Right cardiac atrium (tissue), 5 donors: ENCODE results near the gene AOPEP. TPM values are rescaled to one million over a fixed set of nuclear protein-coding genes. Genes with fewer than 3 reads are reported as not detected.
"Not testable (repeated sequence)": the region's sequence is repeated elsewhere in the genome, so short reads cannot be mapped to it uniquely, and the experiment has no call there.

Experiments used
- ATAC-seq, 2 donors: fragments of 200-7000 bp; cut with Tn5 transposase; one replicate each; pipeline versions ENCODE4 v1.8.0 to v1.9.1; 2020; ENCODE audit warnings: moderate library complexity in 2 of 2, mild to moderate bottlenecking in 1 of 2
- DNase-seq, 3 donors: peaks; one replicate each; pipeline ENCODE4 v3.0.0-alpha.2; 2020
- H3K27ac ChIP-seq: one replicate; pipeline ENCODE4 v1.5.1; 2013; ENCODE audit warnings: mild to moderate bottlenecking, low read length, control low read depth, moderate library complexity
- H3K27me3 ChIP-seq: one replicate; pipeline ENCODE4 v1.6.1; 2013; ENCODE audit not compliant: control insufficient read depth, insufficient read depth
- H3K4me1 ChIP-seq: one replicate; pipeline ENCODE4 v1.6.1; 2013; ENCODE audit warnings: low read length; ENCODE audit not compliant: control insufficient read depth, insufficient read depth
- H3K4me3 ChIP-seq: one replicate; pipeline ENCODE4 v1.5.1; 2013; ENCODE audit warnings: low read length, control low read depth
- H3K9me3 ChIP-seq: one replicate; pipeline ENCODE4 v1.6.1; 2013; ENCODE audit warnings: low read length; ENCODE audit not compliant: control insufficient read depth
- WGBS: extraction: QIAGEN DNeasy Blood & Tissue Kit; methylation state at CpG from one replicate; pipeline ENCODE4 v1.1.7; 2013; 5-methylcytosine and 5-hydroxymethylcytosine counted together
- intact Hi-C, 4 donors: fragments of 100-400 bp; cut with DNase I; formaldehyde crosslinking; loops; one replicate each; pipeline versions ENCODE4 v1.11.0 to v1.14.0; 2022 to 2023
- polyA plus RNA-seq: library from polyadenylated mRNA; stranded (reverse); fragments of 200-250 nt; gene quantifications from one replicate; pipeline ENCODE4 v1.2.3, GENCODE V29; 2013
- total RNA-seq, 4 donors: library from RNA; stranded (reverse); fragmentation: NEBNext Ultra II Directional; extraction: Animal tissue kit (Norgen Biotek cat#: 25700); gene quantifications; one replicate each; pipeline ENCODE4 v1.2.1, GENCODE V29; 2021
- donor health status: healthy with polysubstance abuse.
- donor health status: DM: no; HTN: yes; CAD: no.
- donor health status: DM: no; HTN: no; CAD: no.
- donor health status: DM: no; HTN: yes; CAD: no; lungs with severe emphysema.
- donor health status: DM: yes; HTN: yes; CAD: no.

The AOPEP gene
- total and polyA plus RNA-seq, 5 donors: 124 to 170 (median 154) TPM

DNA sequence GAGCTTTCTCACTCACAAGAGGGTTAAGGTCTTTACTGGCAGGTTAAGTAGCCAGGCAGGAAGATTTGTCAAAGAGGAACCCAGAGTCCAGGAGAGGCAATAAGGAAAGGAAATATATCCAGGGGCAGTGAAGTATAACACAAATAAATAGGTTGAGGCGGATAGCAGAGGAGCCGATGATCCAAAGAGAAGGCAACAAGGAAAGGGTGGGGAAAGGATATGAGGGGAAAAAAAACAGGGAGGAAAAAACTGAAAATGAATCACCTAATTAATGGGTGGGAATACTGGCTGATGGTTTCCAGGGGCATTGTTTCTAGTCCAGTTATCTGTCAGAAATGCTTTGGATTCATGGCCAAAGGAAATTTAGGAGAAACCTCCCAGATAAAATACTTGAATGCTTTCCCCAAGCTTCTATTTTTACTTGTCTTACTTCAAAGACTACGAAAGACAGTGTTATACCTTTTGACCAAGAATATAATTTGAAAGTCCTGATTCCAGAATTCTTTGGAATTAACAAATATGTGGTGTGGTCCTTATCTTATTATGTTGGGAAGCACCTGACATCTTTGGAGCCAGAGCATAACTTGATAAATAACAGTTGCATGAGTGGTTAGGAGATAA, 146.5 kb downstream of the AOPEP start:
- H3K4me1 ChIP-seq: peaks cover 7% of the 10 kb centered on the region
- no peaks in the 10 kb centered on the region for H3K9me3 ChIP-seq
- DNase-seq (no peak), ATAC-seq (peak; percentile 28 to 75)
- H3K27ac ChIP-seq: peak overlapping the region; percentile 44
- no peaks in the 10 kb centered on the region for H3K27me3 ChIP-seq
- 50% methylated on average over 3 of the region's 3 CpGs for WGBS
- no peak overlapping the region for H3K4me3 ChIP-seq
- intact Hi-C loops: loop anchor here in 1 of 4 donors (5.0 kb wide), 1 partner anchor 134 kb away; no protein-coding TSS in a partner anchor

DNA sequence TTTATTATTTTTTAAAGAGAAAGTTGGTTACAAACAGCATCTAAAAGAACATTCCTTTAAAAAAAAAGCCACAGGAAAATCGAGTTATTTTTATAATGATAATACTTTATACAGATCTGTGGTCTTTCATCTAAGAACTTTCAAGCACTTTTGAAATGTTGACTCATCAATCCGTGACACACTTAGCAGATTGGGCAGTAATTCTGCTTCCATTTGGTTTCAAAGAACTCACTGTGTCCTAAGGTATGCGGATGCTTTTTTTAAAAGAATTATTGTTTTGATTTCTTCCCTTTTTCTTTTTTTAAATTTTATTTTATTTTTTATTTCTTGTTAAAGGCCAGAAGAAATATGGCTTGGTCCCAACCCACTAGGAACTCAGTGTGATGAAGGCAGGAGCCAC, 147.8 kb downstream of the AOPEP start:
- no peak overlapping the region for H3K4me3 ChIP-seq
- H3K27ac ChIP-seq: no peak overlapping the region
- no peak for DNase-seq
- intact Hi-C loops: loop anchor here in 1 of 4 donors (5.0 kb wide), 1 partner anchor 133 kb away; no protein-coding TSS in a partner anchor
- no peaks in the 10 kb centered on the region for H3K27me3 ChIP-seq
- ATAC-seq: peak in 1 of 2 donors; percentile 50
- no peaks in the 10 kb centered on the region for H3K9me3 ChIP-seq
- H3K4me1 ChIP-seq: peaks cover 6% of the 10 kb centered on the region
- 47% methylated on average over 3 of the region's 3 CpGs for WGBS

DNA sequence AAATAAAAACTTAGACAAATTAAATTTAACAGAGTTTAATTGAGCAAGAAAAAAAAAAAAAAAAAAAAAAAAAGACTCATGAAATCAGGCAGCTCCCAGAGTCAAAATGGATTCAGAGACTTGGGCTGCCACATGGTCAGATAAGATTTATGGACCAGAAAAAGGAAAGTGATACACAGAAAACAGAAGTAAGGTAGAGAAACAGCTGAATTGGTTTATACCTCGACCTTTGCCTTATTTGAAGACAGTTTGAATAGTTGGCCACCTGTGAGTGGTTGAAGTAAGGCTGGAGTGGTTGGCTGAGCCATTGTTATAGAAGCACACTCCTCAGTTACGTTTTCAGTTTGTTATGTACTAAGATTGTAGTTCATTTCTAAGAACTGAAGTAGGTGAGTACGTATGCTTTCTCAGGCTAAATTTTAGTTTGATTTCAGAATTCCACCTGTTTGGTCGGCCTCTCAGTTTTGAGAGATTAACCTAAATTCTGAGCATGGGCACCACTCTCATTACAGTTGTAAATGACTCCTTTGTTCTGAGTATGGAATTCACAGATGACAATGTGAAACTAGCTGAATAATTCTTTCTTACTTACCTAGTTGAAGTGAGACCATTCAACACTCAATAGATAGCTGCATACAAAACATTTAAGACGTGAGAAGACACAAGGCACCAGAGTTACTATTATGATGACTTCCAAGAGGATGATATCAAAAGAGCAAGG, 149.0 kb downstream of the AOPEP start:
- H3K4me3 ChIP-seq: no peak overlapping the region
- peaks cover 4% of the 10 kb centered on the region for H3K4me1 ChIP-seq
- H3K9me3 ChIP-seq: no peaks in the 10 kb centered on the region
- intact Hi-C loops: no loop called here
- H3K27ac ChIP-seq: no peak overlapping the region
- DNase-seq (no peak), ATAC-seq (no peak)
- no peaks in the 10 kb centered on the region for H3K27me3 ChIP-seq
- WGBS: 93% methylated on average over 5 of the region's 5 CpGs

DNA sequence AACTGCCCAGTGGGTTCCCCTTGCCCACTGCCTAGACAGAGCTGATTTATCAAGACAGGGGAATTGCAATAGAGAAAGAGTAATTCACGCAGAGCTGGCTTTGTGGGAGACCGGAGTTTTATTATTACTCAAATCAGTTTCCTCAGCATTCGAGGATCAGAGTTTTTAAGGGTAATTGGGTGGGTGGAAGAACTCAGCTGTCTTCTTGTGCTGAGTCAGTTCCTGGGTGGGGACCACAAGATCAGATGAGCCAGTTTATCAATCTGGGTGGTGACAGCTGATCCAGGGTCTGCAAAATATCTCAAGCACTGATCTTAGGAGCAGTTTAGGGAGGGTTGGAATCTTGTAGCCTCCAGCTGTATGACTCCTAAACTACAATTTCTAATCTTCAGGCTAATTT, 152.3 kb downstream of the AOPEP start:
- H3K4me1 ChIP-seq, DNase-seq, H3K9me3 ChIP-seq, H3K27me3 ChIP-seq, ATAC-seq, intact Hi-C loops, H3K4me3 ChIP-seq, H3K27ac ChIP-seq: not testable (repeated sequence)
- WGBS: 73% methylated on average over 3 of the region's 3 CpGs

DNA sequence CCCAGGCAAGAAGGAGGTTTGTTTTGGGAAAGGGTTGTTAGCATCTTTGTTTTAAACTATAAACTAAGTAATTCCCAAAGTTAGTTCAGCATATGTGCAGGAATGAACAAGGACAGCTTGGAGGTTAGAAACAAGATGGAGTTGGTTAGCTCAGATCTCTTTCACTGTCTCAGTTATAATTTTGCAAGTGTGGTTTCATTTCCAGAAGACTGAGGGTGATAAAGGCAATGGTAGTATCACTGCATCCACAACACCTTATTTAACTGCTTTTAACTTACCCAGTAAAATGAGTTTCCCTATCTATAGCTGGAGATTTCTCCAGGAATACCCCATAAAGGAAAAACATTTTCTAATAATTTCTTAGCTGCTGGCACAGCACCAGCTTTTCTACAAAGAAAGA, 152.7 kb downstream of the AOPEP start:
- intact Hi-C loops: no loop called here
- Histone ChIP-seq H3K4me1 (no peaks in the 10 kb centered on the region), H3K9me3 (no peaks in the 10 kb centered on the region), H3K27ac (no peak overlapping the region), H3K4me3 (no peak overlapping the region), H3K27me3 (no peaks in the 10 kb centered on the region)
- no peak for DNase-seq
- no peak for ATAC-seq

DNA sequence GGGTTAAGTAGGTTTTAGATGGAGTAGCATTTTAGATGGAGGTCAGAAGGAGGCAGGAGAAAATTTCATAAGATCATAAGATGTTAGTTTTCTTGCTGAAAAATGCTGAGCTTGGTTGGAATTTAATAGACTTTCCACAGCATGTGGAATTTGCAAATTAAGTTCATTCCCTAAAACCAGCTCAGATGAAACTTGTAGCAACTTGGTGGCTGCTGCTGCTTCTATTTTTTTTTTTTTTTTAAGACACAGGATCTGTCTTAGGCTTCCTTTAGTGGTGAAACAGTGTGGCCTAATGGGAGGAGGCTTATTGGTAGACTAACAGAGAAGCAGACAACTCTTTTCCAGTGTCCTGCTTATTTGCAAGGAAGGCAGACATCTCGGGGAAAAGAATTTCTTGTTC, 154.5 kb downstream of the AOPEP start:
- Histone ChIP-seq H3K4me1 (peaks cover 3% of the 10 kb centered on the region), H3K9me3 (no peaks in the 10 kb centered on the region), H3K27me3 (no peaks in the 10 kb centered on the region), H3K4me3 (no peak overlapping the region), H3K27ac (no peak overlapping the region)
- intact Hi-C loops: loop anchor here in 1 of 4 donors (5.0 kb wide), 1 partner anchor 121 kb away; no protein-coding TSS in a partner anchor
- DNase-seq: no peak
- WGBS: 65% methylated on average over 1 of the region's 1 CpG
- ATAC-seq: no peak

DNA sequence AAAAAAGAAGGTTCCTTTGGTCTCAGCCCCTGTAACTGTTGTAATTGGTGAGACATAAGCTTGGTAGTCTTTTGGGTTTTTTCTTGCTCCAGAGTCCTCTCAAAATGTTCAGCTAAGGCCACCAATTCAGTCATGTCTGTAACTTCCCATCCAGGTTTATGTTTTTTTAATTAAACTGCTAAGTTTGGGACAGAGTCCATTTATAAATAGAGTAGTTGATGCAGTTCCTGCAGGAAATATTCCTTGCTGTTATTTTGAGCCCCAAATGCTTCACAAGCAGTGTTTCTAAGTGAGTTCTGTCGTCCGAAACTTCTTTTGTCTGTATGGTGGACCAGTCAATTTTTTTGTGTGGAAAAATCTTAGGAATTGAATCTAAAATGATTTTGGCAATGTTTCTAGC, 155.0 kb downstream of the AOPEP start:
- Histone ChIP-seq H3K4me3 (no peak overlapping the region), H3K27ac (no peak overlapping the region), H3K27me3 (no peaks in the 10 kb centered on the region), H3K9me3 (no peaks in the 10 kb centered on the region), H3K4me1 (peaks cover 3% of the 10 kb centered on the region)
- DNase-seq (no peak), ATAC-seq (no peak)
- intact Hi-C loops: loop anchor here in 1 of 4 donors (5.0 kb wide), 1 partner anchor 121 kb away; no protein-coding TSS in a partner anchor
- 51% methylated on average over 2 of the region's 2 CpGs for WGBS

DNA sequence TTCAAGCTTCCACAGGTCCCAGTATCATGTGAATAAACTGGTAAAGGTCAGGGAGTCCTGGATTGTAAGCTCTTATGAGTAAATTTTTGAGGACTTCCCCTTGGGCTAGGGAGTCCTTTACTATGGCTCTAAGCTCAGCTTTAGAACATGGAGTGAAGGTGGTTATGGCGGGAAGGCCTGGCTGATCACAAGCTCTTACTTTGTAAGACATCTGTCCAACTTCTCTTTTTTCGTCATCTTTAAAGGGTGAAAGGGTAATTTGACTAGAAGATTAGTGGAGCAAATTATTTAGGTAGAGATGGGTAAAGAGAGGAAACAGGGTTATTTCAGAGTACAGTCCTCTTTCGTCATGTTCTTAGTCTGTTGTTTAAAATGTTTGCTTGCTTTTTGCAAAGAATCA, 155.4 kb downstream of the AOPEP start:
- no peak overlapping the region for H3K27ac ChIP-seq
- H3K9me3 ChIP-seq: no peaks in the 10 kb centered on the region
- no peaks in the 10 kb centered on the region for H3K27me3 ChIP-seq
- no peak overlapping the region for H3K4me3 ChIP-seq
- ATAC-seq (no peak), DNase-seq (no peak)
- intact Hi-C loops: loop anchor here in 1 of 4 donors (5.0 kb wide), 1 partner anchor 120 kb away; no protein-coding TSS in a partner anchor
- WGBS: 90% methylated on average over 3 of the region's 3 CpGs
- H3K4me1 ChIP-seq: peaks cover 3% of the 10 kb centered on the region

DNA sequence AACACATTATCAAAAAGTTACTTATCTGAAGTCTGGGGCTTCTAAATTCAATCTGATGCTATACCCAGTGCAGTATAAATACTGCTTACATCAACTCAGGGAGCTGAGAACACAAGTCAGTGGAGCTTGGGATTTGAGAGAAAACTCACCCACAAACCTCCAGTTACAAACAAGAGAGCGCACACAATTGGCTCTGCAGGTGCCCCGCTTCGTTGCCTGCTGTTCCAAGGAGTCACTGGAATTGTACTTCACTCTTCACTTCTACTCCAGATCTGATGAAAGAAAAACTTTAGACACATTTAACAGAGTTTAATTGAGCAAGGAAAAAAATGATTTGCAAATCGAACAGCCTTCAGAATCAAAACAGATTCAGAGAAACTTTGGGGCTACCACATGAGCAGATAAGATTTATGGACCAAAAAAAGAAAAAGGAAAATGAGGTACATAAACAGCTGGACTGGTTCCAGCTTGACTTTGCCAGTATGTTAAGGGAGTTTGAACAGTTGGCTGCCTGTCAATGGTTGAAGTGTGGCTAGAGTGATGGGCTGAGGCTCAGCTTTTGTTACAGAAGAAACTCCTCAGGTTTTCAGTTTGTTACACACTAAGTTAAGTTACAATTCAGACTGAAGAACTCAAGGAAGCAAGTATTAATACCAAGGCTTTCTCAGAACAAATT, 156.6 kb downstream of the AOPEP start:
- H3K27ac ChIP-seq: no peak overlapping the region
- 57% methylated on average over 4 of the region's 4 CpGs for WGBS
- peaks cover 3% of the 10 kb centered on the region for H3K4me1 ChIP-seq
- no peaks in the 10 kb centered on the region for H3K27me3 ChIP-seq
- DNase-seq (no peak), ATAC-seq (no peak)
- H3K4me3 ChIP-seq: no peak overlapping the region
- intact Hi-C loops: loop anchor here in 1 of 4 donors (5.0 kb wide), 1 partner anchor 119 kb away; no protein-coding TSS in a partner anchor
- no peaks in the 10 kb centered on the region for H3K9me3 ChIP-seq

DNA sequence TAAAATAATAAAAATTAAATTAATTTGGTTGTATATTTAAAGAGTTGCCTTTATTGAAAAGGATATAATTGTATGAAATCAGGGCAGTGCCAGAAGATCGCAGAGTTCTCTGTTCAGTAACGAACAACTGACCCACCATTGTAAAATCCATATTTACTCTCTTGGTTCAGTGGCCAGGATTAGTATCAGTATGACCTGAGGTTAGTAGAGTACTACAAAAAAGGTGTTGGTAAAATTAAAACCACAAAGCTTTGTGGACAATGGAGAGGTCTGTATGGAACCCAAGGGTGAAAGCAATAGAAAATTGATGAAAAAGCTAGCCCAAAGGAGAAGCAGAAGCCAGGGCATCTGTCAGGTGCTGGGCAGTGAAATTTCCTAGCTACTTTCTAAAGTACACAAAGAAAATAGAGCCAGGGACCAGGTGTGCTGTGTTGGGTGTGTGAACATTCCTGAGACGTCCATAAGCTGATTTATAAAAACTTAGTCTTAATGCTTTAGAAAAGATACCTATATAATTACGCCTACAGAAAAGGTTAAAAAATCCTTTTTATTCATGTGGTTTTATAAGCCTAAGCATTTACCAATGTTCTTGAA, 159.5 kb downstream of the AOPEP start:
- Histone ChIP-seq H3K4me1 (peaks cover 3% of the 10 kb centered on the region), H3K9me3 (no peaks in the 10 kb centered on the region), H3K27ac (no peak overlapping the region), H3K4me3 (no peak overlapping the region), H3K27me3 (no peaks in the 10 kb centered on the region)
- ATAC-seq (no peak), DNase-seq (no peak)
- WGBS: 90% methylated on average over 4 of the region's 4 CpGs
- intact Hi-C loops: no loop called here

DNA sequence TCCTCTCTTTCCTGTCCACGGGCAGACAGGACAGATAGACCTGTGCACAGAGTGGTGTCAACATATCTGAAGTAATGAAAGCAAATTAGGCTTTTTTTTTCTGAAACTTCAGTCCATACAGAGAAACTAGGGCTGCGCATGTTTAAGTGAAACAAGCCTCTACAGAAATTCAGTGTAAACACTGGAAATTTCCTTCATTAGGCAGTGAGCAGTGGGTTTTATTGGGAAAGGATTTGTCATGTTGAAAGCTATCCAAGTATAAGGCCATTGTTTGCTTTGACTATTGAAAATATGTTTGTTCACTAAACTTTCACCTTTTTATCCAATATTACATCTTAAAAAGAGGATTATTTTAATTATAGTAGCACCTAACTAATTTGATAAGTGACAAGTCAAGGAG, 161.2 kb downstream of the AOPEP start:
- Histone ChIP-seq H3K27me3 (no peaks in the 10 kb centered on the region), H3K4me3 (no peak overlapping the region), H3K27ac (no peak overlapping the region), H3K4me1 (peaks cover 3% of the 10 kb centered on the region), H3K9me3 (no peaks in the 10 kb centered on the region)
- no peak for ATAC-seq
- intact Hi-C loops: no loop called here
- 91% methylated on average over 2 of the region's 2 CpGs for WGBS
- DNase-seq: no peak
